Epithelial cell of prostate (primary cell): ENCODE data around the gene MCL1.
A peak's percentile ranks its signal among the peaks of the same experiment; 100 is the strongest.

Source experiments
- DNase-seq: peaks from one replicate; pipeline ENCODE4 v3.0.0-alpha.2; 2011; ENCODE audit warnings: low read depth, low spot score
- H3K27ac ChIP-seq: fragments of 450-650 bp; 2 replicates; pipeline ENCODE4 v1.5.1; 2017; ENCODE audit warnings: mild to moderate bottlenecking

The MCL1 gene

GRCh38 chr1:150548324-150548631 is 31.1 kb downstream of the MCL1 start:
- peak overlapping the region; percentile 73 for H3K27ac ChIP-seq
- DNase-seq: no peak

GRCh38 chr1:150546294-150546937 is 33.0 kb downstream of the MCL1 start:
- H3K27ac ChIP-seq: no peak overlapping the region
- DNase-seq: no peak

- H3K27ac ChIP-seq: no peak overlapping the region
- DNase-seq: no peak
Measured at GRCh38 chr1:150545486-150546032, 33.9 kb downstream of the MCL1 start.

- DNase-seq: no peak
- no peak overlapping the region for H3K27ac ChIP-seq
Measured at GRCh38 chr1:150544204-150544603, 35.2 kb downstream of the MCL1 start.

GRCh38 chr1:150543500-150544143 is 35.8 kb downstream of the MCL1 start:
- DNase-seq: no peak
- H3K27ac ChIP-seq: peak overlapping the region; percentile 7

- DNase-seq: peak; percentile 49
- H3K27ac ChIP-seq: peak overlapping the region; percentile 91
Measured at GRCh38 chr1:150537732-150538684, 41.4 kb downstream of the MCL1 start.

GRCh38 chr1:150536836-150537731 is 42.3 kb downstream of the MCL1 start:
- DNase-seq: no peak
- H3K27ac ChIP-seq: peak overlapping the region; percentile 91

- H3K27ac ChIP-seq: peak overlapping the region; percentile 91
- DNase-seq: no peak
Measured at GRCh38 chr1:150535511-150536287, 43.7 kb downstream of the MCL1 start.

- peak overlapping the region; percentile 91 for H3K27ac ChIP-seq
- no peak for DNase-seq
Measured at GRCh38 chr1:150534002-150534401, 45.4 kb downstream of the MCL1 start.

- H3K27ac ChIP-seq: peak overlapping the region; percentile 91
- DNase-seq: no peak
Measured at GRCh38 chr1:150532860-150533259, 46.5 kb downstream of the MCL1 start.

- DNase-seq: no peak
- H3K27ac ChIP-seq: no peak overlapping the region
Measured at GRCh38 chr1:150530491-150531159, 48.8 kb downstream of the MCL1 start.

- DNase-seq: peak; percentile 64
- peak overlapping the region; percentile 73 for H3K27ac ChIP-seq
Measured at GRCh38 chr1:150529017-150529416, 50.4 kb downstream of the MCL1 start.

GRCh38 chr1:150528196-150528595 is 51.2 kb downstream of the MCL1 start:
- no peak for DNase-seq
- peak overlapping the region; percentile 73 for H3K27ac ChIP-seq

GRCh38 chr1:150525348-150525747 is 54.1 kb downstream of the MCL1 start:
- no peak for DNase-seq
- H3K27ac ChIP-seq: no peak overlapping the region
